ENCODE measurements around the gene CYP26B1.
A peak's percentile ranks its signal among the peaks of the same experiment; 100 is the strongest.
"Not testable (repeated sequence)": the region's sequence is repeated elsewhere in the genome, so short reads cannot be mapped to it uniquely, and the experiment has no call there.

Gene CYP26B1

DNA sequence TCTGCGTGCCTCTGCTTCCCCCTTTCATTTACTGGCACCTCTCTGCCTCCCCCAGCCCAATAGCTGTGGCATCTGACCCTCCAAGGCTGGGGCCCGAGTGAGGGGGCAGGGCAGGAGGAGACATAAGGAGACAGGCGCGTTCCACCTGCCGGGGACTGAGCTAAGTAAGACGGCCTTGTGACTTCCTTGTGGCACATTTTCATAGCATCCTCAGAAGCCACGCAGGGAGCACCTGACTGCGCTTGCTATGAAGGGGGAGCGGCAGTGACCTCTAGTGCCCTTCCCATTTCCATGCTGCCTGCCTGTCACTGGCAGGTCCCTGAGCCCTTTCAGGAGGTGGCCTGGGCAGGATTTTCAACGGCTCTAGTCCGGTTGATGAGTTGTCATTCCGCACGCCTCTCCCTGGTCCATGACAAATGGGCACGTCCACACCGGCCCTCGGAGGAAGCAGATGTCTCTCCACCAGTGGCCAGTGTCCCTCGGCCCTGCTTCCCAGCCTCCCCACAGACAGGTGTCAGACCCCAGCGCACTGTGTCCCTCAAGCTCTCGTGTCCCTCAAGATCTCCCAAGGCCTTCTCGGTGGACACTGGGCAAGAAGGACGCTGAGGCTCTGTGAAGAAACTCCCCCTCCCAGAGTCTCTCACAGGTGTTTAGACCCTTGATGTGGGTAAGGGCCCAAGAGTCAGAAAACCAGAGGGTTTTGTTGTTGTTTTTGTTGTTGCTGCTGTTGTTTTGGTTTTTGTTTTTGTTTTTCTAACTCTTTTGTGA, 42.7 kb downstream of the CYP26B1 start:
- no peak for DNase-seq

DNA sequence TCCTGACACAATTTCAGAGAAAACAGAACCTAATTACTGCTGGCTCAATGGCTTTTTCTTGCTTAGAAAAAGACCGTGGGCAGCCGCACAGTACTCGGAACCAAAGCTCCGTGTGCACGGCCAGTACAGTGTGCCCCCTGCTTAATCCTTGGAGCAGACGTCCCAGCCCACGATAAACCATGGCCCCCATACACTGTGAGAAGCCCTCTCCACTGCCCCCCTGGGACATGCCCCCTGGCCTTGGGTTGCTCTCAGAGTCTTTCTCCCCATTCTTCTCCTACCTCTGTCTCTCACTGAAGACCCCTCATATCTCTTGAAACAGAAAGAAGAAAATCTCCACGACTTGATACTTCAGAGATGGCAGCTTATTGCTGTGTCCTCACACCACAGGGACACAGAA, 44.0 kb downstream of the CYP26B1 start:
- no peak for DNase-seq

DNA sequence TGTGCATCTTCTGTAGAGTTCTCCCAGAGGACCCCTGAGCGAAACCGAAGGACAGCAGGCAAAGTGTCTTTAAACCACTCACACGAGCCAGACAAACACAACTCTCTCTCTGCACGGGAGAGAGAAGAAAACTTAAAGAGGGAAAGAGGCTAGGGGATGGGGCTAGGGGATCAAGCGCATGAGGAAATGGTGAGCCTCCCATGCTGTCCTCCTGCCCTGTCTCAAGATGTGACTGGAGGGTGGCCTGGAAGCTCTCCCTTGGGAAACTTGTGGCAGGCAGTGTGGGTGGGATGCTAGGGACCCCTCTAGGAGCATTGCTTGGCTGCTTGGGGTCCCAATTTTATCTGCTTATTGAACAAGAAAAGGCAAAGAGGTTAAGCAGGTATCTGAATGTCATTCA, 44.5 kb downstream of the CYP26B1 start:
- no peak for DNase-seq

DNA sequence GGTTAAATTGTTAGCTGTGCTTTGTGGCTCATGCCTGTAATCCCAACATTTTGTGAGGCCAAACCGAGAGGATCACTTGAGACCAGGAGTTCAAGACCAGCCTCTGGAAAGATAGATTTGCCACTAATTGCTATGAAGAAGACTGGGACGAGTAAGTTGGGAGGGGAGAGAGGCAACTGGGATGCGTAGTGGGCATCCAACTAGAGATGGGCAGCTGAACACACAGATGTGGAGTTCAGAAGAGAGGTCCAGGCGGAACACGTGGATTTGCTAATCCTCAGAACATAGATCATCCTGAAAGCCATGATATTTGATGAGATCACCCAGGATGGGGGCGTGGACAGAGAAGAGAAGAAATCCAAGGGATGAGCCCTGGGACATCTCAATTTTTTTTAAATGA, 48.7 kb downstream of the CYP26B1 start:
- no peak for DNase-seq

DNA sequence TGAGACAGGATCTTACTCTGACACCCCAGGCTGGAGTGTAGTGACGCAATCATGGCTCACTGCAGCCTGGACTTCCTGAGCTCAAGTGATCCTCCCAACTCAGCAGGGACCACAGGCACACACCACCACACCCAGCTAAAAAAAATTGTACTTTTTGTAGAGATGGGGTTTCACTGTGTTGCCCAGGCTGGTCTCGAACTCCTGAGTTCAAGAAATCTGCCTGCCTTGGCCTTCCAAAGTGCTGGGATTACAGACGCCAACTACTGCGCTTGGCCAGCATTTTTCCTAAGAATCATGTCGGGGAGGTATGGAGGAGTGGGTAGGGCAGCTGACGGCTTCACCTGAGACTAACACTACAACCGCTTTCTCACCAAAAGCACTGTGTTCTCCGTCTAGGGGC, 50.4 kb downstream of the CYP26B1 start:
- DNase-seq: no peak

DNA sequence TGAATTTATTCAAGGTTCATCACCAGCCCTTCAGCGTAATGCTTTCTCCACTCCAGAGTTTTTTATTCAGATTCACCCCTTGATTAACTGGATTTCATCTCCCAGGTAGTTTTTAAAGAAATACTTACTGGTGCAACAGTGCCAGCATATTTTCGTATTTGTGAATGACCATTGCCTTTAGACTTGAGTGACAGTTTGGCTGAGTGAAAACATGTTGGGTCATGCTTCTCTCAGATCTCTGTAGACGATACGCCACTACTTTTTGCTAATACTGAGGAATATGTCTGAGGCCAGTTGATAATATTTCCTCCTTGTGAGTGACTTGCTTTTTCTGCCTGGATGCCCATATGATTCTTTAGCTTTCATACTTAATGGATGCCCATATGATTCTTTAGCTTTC, 51.5 kb downstream of the CYP26B1 start:
- DNase-seq: peak; percentile 11

DNA sequence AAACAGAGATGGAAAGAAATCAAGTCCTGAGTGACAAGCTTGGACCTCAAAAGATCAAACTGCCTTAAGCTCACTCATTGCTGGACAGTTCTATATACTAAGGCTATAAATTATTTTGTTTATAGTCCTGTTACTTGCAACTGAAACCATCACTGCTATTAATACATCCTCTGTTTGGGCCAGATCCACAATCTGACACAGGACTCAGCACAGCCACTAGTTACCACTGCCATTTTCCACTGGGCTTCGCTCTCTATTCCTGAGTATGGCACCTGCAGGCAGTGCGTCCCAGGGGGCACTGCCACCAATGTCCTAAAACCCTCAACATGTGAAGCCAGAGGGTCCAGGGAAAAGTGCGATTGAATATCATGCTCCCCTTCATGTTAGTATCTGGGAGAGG, 52.3 kb downstream of the CYP26B1 start:
- no peak for DNase-seq

DNA sequence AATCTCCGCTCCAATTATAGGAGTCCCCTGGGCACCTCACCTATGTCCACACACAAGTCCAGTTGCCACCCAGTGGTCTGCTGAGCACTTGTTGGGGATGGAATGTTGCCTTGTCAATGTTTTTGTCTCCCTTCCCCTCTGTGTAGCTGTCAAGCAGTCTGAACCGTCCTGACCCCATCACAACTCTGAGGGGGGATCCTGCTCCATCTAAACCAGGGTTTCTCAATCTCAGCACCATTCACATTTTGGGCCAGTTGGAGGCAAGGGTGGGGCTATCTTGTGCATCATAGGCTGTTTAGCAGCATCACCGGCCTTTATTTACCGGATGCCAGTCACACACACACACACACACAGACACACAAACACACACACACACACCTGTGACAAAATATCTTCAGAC, 53.0 kb downstream of the CYP26B1 start:
- no peak for DNase-seq

DNA sequence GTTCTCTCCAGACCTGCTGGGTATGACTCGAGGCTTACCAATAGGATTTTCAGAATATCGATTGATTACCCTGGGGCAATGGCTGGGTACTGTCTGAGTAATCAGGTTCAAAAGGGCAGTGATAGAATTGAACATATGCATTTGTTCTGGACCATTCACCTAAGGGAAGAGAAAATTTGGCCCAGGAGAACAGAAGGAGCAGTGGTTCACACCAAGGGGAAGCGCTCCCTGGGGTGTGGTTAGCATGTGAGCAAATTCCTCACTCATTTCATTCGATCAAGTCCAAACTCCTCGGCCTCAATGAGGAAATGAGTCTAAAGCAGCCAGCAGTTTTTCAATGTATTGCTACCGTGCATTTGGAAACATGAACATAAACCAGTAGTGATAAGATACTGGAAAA, 55.6 kb downstream of the CYP26B1 start:
- no peak for DNase-seq

DNA sequence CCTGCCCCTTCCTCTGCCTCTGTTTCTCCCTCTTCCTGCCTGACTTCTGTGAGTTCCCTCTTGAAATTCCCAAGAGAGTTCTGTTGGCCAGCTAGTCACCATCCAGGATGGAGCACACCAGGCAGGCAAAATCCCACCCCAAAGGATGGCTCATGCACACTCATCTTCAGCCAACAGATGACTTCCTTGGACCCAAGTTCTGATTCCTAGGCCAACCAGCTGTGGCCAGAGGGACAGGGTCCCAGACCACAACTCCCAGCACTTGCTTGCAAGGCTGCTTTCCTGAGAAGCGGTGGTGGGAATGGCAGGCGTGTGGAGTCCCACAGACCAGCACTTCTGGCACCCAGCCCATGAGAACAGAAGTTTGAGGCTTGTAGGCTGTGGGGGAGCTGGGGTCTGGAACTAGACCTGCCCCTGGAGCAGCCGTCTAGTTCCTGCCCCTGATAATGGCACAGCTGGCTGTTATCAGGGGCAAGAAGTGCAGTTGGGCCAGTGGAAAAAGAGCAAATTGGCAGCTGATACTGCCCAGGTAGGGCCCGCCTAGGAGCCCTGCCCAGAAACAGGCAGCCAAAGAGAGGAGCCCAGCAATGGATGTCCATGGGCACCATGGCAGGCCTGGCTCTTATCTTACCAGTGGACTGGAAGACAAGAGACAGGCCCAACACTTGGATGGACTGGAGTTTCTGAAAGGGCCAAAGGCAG, 56.7 kb downstream of the CYP26B1 start:
- DNase-seq: no peak

DNA sequence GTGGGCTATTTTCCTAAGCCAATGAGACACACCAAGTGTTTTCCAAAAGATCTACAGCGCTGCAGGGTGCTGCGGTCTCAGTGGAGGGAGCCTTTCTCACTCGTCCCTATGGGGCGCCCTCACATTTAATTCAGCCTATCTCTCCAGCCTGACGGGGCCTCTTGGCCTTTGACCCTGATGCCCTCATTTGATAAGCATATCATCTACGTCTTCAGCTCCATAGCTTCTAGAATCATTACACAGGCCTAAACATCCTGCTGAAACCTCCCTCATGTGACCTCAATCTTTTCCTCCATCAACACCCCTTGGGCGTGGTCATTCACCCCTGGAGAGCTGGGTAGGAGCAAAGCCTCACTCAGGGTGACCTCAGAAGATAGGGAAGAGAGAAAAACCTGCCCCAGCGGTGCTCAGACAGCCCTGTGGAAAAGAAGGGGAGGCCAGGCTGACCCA, 57.4 kb downstream of the CYP26B1 start:
- no peak for DNase-seq

DNA sequence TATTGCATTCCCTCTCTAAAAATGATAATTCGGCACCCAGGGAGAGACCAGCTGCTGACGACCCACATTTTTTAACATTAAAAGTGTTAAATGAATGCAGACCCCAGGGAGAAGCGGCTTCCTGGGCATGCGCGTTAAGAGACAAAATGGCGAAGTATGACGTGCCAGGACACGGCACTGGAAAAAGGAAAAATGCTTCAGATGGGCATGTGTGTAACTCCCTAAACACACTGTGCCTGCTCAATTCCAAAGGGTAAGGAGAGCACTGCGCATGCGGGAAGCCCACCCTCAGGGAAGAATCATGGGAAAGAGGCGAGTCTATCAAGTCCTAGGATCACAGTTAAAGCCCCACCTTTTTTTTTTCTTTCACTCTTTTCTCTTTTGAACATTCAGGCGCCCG, 58.1 kb downstream of the CYP26B1 start:
- no peak for DNase-seq

DNA sequence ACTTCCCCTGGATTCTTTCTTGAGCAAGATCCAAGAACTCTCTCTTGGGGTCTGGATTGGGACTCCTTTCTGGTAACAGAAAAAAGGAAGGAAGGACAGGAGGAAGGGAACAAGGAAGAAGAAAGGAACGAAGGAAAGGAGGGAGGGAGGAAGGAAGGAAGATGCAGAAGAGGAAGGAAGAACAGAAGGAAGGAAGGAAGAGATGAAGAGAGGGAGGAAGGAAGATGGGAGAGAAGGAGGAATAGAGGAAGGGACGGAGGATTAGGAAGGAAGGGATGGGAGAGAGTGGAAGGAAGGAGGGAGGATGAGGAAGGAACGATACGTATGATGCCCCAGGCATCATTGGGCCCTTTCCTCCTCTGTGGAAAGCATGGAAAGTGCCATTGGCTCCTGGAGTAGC, 58.6 kb downstream of the CYP26B1 start:
- DNase-seq: no peak

DNA sequence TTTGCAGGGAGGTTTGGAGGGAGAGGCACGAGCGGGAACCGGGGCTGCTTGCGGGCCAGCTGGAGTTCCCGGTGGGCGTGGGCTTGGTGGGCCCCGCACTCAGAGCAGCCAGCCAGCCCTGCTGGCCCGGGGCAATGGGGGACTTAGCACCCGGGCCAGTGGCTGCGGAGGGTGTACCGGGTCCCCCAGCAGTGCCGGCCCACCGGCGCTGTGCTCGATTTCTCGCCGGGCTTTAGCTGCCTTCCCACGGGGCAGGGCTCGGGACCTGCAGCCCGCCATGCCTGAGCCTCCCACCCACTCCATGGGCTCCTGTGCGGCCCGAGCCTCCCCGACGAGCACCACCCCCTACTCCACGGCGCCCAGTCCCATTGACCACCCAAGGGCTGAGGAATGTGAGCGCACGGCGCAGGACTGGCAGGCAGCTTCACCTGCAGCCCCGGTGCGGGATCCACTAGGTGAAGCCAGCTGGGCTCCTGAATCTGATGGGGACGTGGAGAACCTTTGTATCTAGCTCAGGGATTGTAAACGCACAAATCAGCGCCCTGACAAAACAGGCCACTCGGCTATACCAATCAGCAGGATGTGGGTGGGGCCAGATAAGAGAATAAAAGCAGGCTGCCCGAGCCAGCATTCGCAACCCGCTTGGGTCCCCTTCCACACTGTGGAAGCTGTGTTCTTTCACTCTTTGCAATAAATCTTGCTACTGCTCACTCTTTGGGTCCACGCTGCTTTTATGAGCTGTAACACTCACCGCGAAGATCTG, 60.6 kb downstream of the CYP26B1 start:
- not testable (repeated sequence) for DNase-seq

DNA sequence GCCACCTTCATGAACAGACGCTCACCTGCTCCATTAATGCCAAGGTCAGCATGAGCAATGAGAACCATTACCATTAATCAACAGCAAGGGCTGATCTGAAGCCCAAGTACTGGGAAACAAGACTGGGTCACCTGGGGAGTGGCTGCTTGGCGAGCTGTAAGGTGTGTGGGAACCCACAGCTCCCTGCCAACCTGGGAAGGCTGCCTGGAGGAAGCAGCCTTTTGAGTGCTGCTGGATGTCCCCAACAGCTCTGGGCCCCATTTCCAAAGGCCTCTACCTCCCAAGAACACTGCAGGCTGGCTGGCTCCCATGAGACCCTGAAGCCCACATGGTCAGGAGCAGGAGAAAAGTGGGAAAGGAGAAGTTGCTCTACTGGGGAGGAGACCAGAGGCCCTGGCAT, 62.1 kb downstream of the CYP26B1 start:
- no peak for DNase-seq

DNA sequence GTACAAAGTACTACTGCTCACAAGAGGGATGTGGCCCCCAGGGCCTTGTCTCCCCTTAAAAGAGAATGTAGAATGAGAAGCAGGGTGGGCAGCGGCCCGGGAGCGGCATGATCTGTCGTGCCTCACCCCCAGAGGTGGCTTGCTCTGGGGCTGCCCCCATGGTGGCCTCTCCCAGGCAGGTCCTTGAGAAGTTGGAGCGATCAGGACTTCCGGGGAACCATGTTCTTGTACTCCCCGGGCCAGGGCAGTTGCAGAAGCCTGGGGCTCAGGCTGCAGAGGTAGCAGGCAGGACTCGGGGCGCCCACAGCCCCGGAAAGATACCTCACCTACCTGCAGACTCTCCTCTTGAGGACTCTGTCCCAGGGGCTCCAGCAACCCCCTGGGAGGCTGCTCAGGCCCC, 62.6 kb downstream of the CYP26B1 start:
- no peak for DNase-seq

DNA sequence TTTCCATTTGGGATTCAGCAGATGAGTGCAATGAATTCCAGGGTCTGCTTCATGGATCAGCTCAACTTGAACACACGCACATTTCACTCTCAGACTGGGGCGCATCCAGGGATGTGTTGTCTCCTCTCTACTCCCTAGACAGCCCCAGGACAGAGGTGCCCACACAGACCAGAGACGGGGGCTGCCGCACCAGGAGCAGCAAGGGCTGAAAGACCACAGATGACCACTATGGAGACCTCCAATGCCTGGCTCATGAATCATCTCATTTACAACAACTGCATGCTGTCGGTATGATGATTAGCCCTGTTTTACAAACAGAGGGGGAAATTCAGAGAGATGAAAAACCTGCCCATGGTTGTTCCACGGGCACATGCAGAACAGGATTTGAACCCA, 63.1 kb downstream of the CYP26B1 start:
- no peak for DNase-seq

DNA sequence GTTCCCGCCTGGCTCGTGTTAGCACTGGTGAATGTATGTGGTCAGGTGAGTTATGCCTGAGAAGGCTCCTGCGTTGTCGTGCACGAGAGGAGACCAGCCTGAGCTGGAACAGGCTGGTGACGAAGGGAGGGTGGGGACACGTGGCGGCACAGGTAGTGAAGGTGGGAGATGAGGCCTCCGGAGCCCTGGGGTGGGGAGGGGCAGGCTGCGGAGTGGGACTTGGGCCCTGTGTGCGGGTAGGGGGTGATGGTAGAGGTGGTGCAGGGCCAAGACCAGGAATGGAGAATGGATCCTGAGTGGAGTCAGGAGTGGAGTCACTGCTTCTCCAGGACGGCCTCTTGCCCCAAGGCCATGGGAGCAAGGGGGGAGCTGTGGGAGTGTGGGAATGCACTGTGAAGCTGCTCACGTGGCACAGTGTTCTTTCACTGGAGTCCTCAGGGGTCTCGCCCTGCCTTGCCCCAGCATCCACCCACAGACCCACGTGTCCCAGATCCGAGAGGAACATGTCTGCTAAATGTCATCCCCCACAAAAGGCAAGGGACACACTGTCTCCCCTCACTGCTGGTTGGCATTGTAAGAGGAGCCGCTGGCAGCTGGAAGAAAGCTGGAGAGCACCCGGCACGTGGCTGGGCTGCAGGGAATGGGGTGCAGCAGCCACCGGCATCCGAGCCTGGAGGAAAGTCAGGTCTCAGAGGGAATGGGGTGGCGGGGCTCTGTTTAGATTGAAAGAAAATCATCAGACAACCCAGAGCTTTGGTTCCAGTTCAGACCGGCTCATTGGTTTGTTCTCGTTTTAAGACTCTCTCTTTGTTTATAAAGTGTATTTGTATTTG, 63.7 kb downstream of the CYP26B1 start:
- no peak for DNase-seq

DNA sequence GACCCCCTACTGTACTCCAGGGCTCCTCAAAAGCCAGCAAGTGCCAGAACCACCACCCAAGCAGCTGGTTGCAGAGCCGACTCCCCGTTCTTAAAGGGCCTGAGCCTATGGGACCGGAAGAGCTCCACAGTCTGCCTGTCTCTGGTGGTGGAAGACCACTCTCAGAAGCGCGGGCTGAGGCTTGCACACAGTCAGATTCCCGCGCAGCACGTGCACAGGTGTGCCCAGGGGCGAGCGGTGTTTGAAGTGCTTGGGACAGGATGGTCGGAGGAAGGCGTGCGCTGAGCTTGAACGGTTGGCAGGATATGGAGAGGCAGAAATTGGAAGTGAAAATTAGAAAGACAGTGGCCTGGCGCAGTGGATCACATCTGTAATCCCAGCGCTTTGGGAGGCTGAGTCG, 64.8 kb downstream of the CYP26B1 start:
- DNase-seq: no peak

DNA sequence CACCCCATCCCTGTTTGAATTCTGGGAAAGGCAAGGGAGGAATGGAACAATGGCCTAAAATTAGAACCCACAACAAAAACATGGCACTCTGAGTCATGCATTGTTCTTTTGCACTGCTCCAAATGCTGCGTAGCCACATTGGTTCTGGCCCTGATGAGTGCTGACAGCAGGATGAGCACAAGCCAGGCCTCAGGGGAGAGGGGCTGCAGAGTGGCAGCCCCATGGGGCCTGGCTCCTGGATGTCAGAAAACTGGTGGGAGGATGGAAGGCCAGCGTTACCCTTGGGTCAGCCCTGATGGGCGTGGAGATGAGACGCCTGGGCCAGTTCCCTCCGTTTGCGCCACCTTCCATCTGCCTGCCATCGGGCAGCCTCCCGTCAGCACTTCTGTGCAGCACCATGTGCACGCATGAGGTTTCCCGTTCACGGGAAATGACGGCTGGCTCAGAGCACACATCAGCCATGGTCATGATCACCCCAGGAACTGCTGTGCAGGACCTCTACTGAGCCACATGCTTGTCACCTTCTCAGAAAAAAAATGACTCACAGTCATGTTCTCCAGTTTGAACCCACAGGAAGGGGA, 65.6 kb downstream of the CYP26B1 start:
- no peak for DNase-seq

DNA sequence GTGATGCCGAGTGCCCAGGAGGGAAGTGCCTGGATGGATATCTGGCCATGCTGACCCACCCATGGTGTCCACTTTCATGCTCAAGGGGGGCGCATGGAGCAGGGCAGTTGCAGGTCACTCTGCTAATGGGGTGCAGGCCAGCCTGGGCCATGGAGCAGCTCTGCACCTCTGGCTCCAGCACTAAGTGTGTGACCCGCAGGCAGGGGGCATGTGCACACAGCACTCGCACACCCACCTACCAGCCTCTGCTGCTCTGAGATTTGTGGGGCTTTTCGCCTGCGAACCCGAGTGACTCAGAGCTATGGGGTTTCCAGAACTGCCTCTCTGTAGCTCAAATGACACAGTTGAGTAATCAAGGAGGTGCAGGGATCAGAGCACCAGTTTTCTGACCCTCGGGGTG, 66.2 kb downstream of the CYP26B1 start:
- no peak for DNase-seq

DNA sequence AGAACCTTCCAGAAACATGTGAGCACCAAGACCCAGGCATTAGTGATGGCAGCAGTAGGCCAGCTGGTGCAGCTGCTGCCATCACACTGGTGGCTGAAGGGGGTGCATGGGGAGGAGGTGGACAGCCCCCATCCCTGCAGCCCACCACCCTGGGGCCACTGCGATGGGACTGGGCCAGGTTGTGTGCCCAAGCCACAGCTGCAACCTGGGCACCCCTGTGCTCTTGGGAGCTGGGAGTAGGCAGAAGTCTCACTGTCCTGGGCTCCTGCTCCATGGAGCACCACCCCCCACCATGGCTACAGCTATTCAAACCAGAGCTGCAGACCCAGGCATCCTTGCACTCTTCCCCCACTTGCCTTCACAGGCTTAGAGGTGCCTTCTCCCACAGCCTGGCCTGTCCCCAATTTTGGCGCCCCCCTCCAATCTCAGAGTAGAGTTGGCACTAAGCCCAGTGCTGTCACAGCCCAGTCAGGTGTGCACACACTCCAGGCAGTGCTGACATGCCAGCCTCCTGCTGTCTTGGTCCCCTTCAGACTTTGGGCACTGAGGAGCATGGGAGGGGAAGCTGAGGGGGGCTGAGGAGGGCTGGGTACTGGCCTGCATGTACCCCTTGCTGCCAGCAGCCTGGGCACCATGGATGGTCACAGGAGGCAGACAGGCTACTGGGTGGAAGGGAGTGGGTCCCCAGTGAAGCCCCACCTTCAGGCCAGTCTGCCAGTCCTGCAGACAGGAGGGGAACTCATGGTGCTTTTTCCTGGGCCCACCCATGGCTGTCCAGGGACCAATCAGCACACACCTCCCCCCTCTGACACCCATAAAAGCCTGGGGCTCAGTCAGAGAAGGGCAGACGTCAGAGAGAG, 67.1 kb downstream of the CYP26B1 start:
- DNase-seq: peak; percentile 19

Data from NCI-H2171 treated with DMSO at 0.1 percent for 48 hours (cell line).